Ishikawa (cell line): Measurements from ENCODE around the gene HS2ST1.

ENCODE experiments used
- CEBPB ChIP-seq: IDR thresholded peaks from 2 replicates; pipeline ENCODE4 v1.6.1; 2012
- CREB1 ChIP-seq: IDR thresholded peaks from 2 replicates; pipeline ENCODE4 v1.6.1; 2012; ENCODE audit warnings: low read depth
- EGR1 ChIP-seq: IDR thresholded peaks from 2 replicates; pipeline ENCODE4 v1.6.1; 2012
- EP300 ChIP-seq: IDR thresholded peaks from 2 replicates; pipeline ENCODE4 v1.6.1; 2012; ENCODE audit warnings: borderline replicate concordance
- FOXM1 ChIP-seq: IDR thresholded peaks from 2 replicates; pipeline ENCODE4 v1.6.1; 2012; ENCODE audit warnings: low read depth, borderline replicate concordance
- MAX ChIP-seq: IDR thresholded peaks from 2 replicates; pipeline ENCODE4 v1.6.1; 2012
- NFIC ChIP-seq: IDR thresholded peaks from 2 replicates; pipeline ENCODE4 v1.6.1; 2012
- RAD21 ChIP-seq: IDR thresholded peaks from 2 replicates; pipeline ENCODE4 v1.6.1; 2012; ENCODE audit warnings: low read depth
- REST ChIP-seq: IDR thresholded peaks from 2 replicates; pipeline ENCODE4 v1.6.1; 2012; ENCODE audit warnings: low read depth, mild to moderate bottlenecking
- TAF1 ChIP-seq: IDR thresholded peaks from 2 replicates; pipeline ENCODE4 v1.6.1; 2012; ENCODE audit warnings: low read depth, mild to moderate bottlenecking
- TCF12 ChIP-seq: IDR thresholded peaks from 2 replicates; pipeline ENCODE4 v1.6.1; 2012; ENCODE audit warnings: low read depth
- TEAD4 ChIP-seq: IDR thresholded peaks from 2 replicates; pipeline ENCODE4 v1.6.1; 2012
- USF1 ChIP-seq: IDR thresholded peaks from 2 replicates; pipeline ENCODE4 v1.6.1; 2012
- YY1 ChIP-seq: IDR thresholded peaks from 2 replicates; pipeline ENCODE4 v1.6.1; 2012; ENCODE audit warnings: low read depth
- ZBTB7A ChIP-seq: IDR thresholded peaks from 2 replicates; pipeline ENCODE4 v1.6.1; 2012; ENCODE audit warnings: low read depth

The HS2ST1 gene

DNA sequence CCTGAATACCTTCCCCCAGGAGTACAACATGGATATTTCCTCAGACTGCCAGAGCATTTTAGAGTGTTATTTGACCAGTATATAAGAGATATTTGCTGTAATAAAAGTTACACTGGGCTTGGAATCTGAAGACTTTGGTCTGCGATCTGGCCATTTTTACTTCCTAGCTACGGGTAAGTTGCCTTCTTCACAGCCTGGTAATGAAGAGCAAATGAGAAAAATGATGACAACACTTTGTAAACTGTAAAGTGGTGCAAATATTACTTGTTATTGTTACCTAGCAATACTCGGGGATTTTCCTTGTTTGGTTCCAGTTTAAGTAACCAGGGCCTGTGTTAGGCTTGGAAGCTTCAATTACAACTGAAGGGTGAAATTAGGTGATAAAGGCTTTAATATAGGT is 233.4 kb downstream of the HS2ST1 start:
- TF ChIP-seq CREB1 (no peak), ZBTB7A (no peak), EGR1 (no peak), NFIC (no peak), YY1 (no peak), RAD21 (no peak), CEBPB (no peak), FOXM1 (no peak)

DNA sequence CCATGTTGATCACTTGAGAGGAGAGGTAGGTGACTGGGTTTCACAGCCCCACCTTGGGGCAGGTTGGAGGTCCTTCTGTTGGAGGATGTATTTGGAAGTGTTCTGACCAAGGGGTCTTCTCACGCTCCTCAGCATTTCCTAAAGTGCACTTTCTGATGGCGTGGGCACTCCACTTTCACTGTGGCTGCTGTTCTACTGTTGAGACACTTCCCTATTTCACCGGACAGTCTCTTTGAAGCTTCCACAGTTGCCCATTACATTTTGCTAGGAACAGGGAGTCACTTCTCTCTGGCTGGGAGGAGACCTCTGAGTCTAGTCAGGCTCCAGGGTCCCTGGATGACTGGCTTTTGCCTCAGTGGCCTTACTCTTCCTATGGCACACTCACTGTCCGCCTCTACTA is 234.2 kb downstream of the HS2ST1 start:
- no peak for TF ChIP-seq TEAD4
- no peak for TF ChIP-seq EP300

DNA sequence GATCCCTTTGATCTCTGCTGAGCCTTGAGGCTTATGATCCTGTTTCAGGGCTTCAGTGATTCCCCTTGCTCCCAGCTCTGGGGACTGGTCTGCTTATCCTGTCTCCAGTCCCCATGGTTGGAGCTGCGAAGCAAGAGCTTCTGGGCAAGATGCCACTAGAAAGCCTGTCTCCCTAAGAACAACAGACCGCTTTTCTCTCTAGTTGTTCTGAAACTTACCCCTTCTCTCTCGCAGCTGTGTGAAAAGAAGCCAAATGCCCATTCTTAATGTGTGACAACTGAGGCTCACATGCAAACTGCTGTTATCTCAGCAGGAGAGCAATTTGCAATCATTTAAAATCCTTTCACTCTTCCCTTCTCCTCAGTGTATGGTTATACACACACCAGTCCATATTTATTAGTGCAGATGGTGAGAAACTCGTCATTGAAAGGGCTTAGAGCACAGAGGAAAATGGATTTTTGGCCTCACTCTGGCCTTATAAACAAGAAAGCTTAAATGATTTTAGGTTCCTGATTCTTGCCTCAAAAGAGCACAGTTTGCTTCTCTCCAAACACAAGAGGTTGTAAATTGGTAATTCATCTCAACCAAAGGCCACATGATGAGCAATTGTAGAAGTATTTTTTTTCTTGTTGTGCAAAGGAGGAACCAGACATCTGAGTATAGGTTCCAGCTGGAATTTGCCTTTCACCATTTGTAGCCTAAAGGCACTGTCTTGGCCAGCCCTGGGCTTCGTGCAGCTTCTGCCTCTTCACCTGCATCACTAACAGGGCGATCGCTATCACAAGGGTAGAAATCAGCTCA is 235.0 kb downstream of the HS2ST1 start:
- TF ChIP-seq TAF1 (no peak), REST (no peak), TEAD4 (no peak), ZBTB7A (no peak), TCF12 (no peak), MAX (no peak), EGR1 (no peak), FOXM1 (no peak), NFIC (no peak), EP300 (no peak), YY1 (no peak), CREB1 (no peak), CEBPB (no peak), USF1 (no peak), RAD21 (no peak)

DNA sequence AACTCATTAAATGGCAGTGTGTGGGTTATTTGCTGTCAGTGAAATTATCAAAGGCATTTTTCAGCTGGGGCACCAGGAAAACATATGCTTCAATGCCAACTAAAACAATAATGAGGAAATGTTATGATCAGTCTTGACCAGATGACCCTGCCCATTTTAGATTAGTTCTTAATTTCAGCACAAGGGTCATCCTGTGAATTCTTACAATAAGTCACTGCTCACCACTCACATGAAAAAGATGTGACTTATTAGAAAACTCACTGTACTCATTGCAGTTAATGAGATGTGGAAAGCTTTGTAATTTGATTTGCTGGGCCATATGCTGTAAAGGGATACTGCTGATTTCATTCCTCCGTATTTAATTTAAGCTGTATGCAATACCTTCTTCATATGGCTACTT is 235.7 kb downstream of the HS2ST1 start:
- TF ChIP-seq USF1 (no peak), CREB1 (no peak)

DNA sequence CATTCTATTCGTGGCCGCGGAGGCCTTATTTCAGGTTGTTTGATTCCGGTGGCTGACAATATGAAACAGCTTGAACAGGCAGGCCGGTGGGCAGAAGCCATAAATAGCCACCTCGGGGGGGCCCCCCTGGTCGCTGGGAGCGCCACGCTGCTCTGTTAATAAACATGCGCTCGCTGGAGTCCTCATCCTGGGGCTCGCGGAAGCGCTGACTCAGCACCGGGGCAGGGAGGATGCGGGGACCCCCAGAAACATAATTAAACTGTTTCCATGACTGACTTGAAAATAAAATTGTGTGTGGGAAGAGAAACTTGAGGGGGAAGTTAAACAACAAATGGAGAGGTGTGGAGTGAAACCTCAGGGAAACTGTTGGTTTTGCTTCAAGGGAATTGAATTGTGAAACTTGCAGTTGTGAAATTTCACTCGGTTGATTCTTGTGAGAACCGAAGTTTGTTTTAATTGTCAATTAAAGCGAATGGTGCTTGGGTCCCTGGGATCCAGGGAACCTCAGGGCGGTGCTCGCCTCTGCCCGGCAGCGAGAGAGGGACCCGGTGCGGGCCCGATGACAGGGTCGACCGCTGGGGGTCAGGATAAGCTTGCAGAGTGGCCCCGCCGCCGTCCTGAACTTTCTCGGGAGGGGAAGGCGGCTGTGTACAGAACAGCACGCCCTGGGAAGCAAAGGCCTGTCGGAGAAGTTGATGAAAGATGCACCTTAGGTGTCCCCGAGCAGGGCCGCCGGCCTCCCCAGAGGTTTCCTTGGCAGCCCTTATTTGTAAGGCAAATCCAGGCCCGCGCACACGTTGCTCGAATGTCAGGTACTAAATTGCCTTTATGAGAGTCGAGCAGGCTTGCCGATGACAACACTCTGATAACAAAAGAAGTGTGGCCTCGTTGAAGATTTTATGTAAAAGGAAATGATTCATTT is 237.3 kb downstream of the HS2ST1 start:
- TF ChIP-seq ZBTB7A: no peak
- no peak for TF ChIP-seq TAF1
- TF ChIP-seq TEAD4: no peak
- no peak for TF ChIP-seq CEBPB
- TF ChIP-seq CREB1: no peak
- TF ChIP-seq USF1: no peak
- no peak for TF ChIP-seq RAD21
- TF ChIP-seq NFIC: no peak
- TF ChIP-seq MAX: no peak

GRCh38 chr1:87154384-87154783 is 239.9 kb downstream of the HS2ST1 start:
- TF ChIP-seq CREB1 (no peak), USF1 (no peak), NFIC (no peak), FOXM1 (no peak), TAF1 (no peak), RAD21 (no peak), CEBPB (no peak), YY1 (no peak), EGR1 (no peak)

DNA sequence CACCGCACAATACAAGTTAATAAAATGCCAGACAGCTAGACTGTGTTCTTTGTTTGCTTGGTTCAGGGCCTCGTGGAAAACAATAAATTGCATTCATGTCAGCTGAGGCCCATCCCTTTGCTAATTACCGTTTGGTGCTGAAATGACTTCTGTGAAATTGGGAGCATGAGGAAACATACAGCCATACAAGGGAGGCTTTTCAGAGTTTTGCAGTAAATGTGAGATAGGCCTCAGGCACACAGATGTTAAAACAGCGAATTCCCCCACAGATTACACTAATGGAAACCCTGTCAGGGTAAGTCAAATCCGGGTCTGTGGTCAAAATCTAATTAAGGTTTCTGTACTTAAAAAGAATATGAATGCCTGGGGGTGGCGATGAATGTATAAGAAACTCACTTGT is 240.7 kb downstream of the HS2ST1 start:
- no peak for TF ChIP-seq EP300
- TF ChIP-seq EGR1: no peak
- TF ChIP-seq CEBPB: no peak
- TF ChIP-seq USF1: no peak
- no peak for TF ChIP-seq RAD21
- no peak for TF ChIP-seq ZBTB7A
- no peak for TF ChIP-seq MAX
- no peak for TF ChIP-seq YY1
- no peak for TF ChIP-seq TCF12
- no peak for TF ChIP-seq TAF1
- TF ChIP-seq REST: no peak
- no peak for TF ChIP-seq NFIC
